Activated naive CD8-positive, alpha-beta T cell treated with anti-CD3 and anti-CD28 coated beads, Interleukin-2, amount 50 U/mL, for 24 hours (primary cell): ENCODE results near the gene CADM3.

ENCODE experiments used
- ATAC-seq: fragments of 150-1000 bp; cut with Tn5 transposase; one replicate; pipeline ENCODE4 v1.10.0; 2021
- DNase-seq: peaks from one replicate; pipeline ENCODE4 v3.0.0; 2021
- H3K27ac Mint-ChIP-seq: one replicate; pipeline ENCODE4 v1.8.0; 2021; ENCODE audit warnings: mild to moderate bottlenecking, mixed read lengths
- H3K27me3 Mint-ChIP-seq: one replicate; pipeline ENCODE4 v1.8.0; 2021; ENCODE audit warnings: mixed read lengths
- H3K36me3 Mint-ChIP-seq: one replicate; pipeline ENCODE4 v1.8.0; 2021; ENCODE audit warnings: low read depth, mixed read lengths
- H3K4me1 Mint-ChIP-seq: one replicate; pipeline ENCODE4 v1.8.0; 2021; ENCODE audit warnings: mixed read lengths
- H3K4me3 Mint-ChIP-seq: one replicate; pipeline ENCODE4 v1.8.0; 2021; ENCODE audit warnings: mild to moderate bottlenecking, moderate library complexity, mixed read lengths
- H3K9me3 Mint-ChIP-seq: one replicate; pipeline ENCODE4 v1.8.0; 2021; ENCODE audit warnings: mixed read lengths

The CADM3 gene, protein sequence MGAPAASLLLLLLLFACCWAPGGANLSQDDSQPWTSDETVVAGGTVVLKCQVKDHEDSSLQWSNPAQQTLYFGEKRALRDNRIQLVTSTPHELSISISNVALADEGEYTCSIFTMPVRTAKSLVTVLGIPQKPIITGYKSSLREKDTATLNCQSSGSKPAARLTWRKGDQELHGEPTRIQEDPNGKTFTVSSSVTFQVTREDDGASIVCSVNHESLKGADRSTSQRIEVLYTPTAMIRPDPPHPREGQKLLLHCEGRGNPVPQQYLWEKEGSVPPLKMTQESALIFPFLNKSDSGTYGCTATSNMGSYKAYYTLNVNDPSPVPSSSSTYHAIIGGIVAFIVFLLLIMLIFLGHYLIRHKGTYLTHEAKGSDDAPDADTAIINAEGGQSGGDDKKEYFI

DNA sequence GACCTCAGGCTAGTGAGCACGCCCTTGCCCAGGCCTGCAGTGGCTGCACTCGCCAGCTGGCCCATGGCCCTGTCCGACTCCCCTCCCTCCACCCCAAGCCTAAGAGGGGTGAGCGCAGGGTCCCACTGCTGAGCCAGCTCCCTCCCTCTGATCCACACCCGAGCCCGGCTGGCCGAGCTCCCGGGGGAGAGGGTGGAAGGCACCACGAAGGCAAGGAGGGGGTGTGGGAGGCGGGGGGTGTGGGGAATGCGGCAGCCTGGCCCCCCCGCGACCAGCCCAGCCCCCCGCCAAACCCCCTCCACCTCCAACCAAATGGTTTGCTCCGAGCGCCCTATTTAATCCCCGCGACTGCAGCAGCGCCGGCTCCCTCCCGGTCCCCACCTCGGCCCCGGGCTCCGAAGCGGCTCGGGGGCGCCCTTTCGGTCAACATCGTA is at the start of gene CADM3:
Gene CADM3 (plus strand): TSS at position 362 of the 434 bp plus-strand sequence. CDS start 151 bp downstream, outside the sequence.
- no peak within 1 kb of the TSS for H3K27ac Mint-ChIP-seq
- peak within 1 kb of the TSS; percentile 25 for H3K4me3 Mint-ChIP-seq
- H3K36me3 Mint-ChIP-seq = no peaks in the 10 kb centered on the region
- no peak for DNase-seq
- H3K27me3 Mint-ChIP-seq = peaks cover 57% of the 10 kb centered on the region
- ATAC-seq = no peak
- H3K9me3 Mint-ChIP-seq = no peaks in the 10 kb centered on the region
- peaks cover 3% of the 10 kb centered on the region for H3K4me1 Mint-ChIP-seq

DNA sequence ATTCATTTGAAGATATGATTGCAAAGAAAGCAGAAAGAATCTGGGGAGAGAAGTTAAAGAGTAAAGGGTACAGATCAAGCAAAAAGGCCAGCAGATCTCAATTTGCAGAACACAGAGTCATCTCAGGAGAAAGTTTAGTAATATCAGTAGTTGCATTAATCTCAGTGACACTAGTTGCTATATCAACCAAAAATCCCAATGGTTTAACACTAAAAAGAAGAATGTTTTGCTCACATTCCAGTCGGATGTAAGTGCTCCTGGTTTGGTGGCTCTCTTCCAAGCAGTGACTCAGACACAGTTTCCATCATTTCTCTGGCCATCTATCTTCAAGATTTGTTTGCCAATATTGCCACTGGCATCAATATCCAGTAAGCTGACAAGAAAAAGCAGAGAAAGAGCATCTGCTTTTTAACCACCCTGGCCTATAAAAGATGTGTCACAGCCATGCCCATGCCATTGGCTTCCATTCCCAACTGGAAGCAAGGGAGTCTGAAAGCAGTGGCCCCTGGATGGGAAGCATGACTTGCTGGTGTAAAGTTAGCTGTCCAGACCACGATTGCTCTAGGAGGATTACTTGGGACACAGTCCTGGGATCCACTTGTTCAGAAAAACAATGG is 49.3 kb upstream of the CADM3 start:
- Mint-ChIP-seq H3K4me3 (no peak overlapping the region), H3K9me3 (no peaks in the 10 kb centered on the region), H3K4me1 (peaks cover 4% of the 10 kb centered on the region), H3K36me3 (no peaks in the 10 kb centered on the region), H3K27ac (no peak overlapping the region), H3K27me3 (peaks cover 17% of the 10 kb centered on the region)
- ATAC-seq (no peak), DNase-seq (no peak)

DNA sequence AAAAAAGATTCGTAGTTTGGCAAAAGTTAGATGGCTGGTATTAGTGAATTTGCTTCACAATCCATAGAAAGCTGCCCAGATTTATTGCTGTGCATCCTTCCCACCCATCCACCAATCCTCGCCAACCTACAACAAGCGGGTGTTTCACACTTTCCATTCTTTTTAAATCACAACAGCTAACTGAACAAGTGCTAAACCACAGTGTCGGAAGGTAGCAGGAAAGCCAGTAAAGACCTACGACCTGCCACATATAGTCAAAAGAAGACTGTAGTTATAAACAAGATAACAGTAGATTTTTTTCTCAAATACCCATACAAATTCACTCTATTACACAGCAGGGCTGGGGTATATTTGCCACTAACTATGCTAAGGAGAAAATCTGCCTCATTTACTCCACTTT is 47.8 kb upstream of the CADM3 start:
- Mint-ChIP-seq H3K4me3 (no peak overlapping the region), H3K27me3 (peaks cover 13% of the 10 kb centered on the region), H3K36me3 (no peaks in the 10 kb centered on the region), H3K27ac (no peak overlapping the region), H3K9me3 (no peaks in the 10 kb centered on the region), H3K4me1 (peaks cover 4% of the 10 kb centered on the region)
- DNase-seq = no peak
- ATAC-seq = no peak

DNA sequence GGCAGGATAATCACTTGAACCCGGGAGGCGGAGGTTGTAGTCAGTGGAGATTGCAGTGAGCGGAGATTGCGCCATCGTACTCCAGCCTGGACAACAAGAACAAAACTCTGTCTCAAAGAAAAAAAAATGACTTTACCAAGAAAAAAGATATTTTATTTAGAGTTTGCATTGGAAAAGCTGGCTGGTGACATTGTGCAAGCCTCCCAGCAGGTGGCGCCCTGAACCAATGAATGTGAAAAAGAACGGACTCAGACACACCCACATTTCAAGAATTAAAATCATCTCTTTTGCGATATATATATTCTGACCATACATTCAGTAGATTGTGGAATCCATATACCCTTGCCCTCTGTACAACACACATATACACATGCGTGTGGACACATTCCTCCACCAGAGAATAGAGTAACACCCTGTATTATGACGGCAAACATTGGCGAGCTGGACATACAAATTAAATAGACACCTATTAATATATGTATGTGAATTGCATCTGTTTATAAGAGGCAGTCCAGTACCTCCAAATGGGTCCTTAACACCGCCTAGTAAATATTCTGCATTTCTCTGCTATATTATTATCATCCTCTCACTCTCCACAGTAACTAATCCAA is 39.0 kb upstream of the CADM3 start:
- Mint-ChIP-seq H3K27me3 (peaks cover 4% of the 10 kb centered on the region), H3K36me3 (no peaks in the 10 kb centered on the region), H3K27ac (no peak overlapping the region), H3K4me1 (no peaks in the 10 kb centered on the region), H3K4me3 (no peak overlapping the region), H3K9me3 (no peaks in the 10 kb centered on the region)
- ATAC-seq (no peak), DNase-seq (peak; percentile 77)

DNA sequence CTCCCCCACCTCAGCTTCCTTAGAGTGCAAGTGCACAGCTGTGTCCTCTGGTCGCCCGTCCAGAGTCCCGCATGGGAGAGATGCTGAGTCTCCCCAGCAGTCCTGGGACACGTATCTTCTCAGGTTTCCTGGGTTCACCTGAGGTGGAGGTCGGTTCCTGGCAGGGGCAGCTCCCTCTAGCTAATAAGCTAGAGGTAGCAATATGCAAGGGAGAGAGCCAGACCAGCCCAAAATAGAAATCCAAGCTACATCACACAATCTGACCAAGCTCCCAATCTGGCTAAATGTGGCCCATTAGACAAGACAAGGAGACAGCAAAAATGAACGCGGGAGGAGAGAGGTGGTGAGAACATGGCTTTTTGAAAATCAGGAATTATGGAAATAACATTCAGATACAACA is 30.9 kb upstream of the CADM3 start:
- Mint-ChIP-seq H3K9me3 (no peaks in the 10 kb centered on the region), H3K27me3 (peaks cover 16% of the 10 kb centered on the region), H3K4me3 (no peak overlapping the region), H3K36me3 (no peaks in the 10 kb centered on the region), H3K4me1 (no peaks in the 10 kb centered on the region), H3K27ac (no peak overlapping the region)
- no peak for ATAC-seq
- no peak for DNase-seq

DNA sequence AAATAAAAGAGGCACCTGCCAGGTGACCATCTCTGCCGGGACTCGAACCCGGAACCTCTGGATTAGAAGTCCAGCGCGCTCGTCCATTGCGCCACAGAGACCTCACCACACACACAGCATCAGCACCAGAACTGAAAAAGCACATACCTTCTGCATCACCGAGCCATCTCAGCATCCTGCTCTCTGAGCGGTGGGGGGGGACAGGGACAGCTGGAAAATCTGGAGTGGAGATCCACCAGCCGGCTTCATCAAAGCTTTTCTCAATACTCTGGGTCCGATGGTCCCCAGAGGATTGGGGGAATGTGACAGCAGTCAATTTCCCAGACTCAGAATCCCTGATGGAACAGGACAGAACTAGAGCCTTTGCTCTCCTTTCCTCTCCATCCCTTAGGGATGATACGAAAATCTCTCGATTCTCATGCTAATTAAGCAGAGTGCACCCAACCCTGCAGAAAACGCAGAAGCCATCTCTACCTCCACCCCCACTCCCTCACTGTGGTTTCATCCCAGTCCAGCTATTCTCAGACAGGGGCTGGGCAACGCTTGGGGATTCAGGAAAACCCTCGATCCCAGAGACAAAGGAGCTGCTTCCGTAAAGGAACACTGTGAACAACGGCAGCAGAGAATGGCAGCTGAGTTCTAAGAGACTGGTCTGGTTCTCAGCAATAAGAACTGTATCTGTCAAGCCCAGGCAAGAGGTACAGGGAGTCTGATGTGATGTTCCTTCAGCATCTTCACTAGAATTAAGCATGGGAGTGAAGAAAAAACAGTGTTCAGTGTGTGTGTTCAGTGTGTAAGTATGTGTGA is 29.6 kb upstream of the CADM3 start:
- H3K27ac Mint-ChIP-seq = no peak overlapping the region
- no peaks in the 10 kb centered on the region for H3K9me3 Mint-ChIP-seq
- no peaks in the 10 kb centered on the region for H3K4me1 Mint-ChIP-seq
- DNase-seq (peak; percentile 2), ATAC-seq (no peak)
- H3K36me3 Mint-ChIP-seq = no peaks in the 10 kb centered on the region
- H3K27me3 Mint-ChIP-seq = peaks cover 19% of the 10 kb centered on the region
- H3K4me3 Mint-ChIP-seq = no peak overlapping the region

DNA sequence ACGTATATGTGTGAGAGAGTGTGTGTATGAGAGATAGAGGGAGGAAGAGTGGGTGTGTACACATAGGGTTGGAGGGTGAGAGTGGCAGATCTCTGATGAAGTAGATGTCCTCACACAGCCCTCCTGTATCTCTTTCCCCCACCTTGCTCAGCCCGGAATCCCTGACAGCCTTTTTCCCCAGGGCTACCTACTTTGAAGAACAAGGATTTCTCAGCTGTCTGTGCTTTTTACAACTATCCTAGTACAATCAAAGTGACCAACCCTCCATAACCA is 29.1 kb upstream of the CADM3 start:
- DNase-seq (no peak), ATAC-seq (no peak)
- Mint-ChIP-seq H3K9me3 (no peaks in the 10 kb centered on the region), H3K27me3 (peaks cover 16% of the 10 kb centered on the region), H3K4me1 (no peaks in the 10 kb centered on the region), H3K4me3 (no peak overlapping the region), H3K27ac (no peak overlapping the region), H3K36me3 (no peaks in the 10 kb centered on the region)

DNA sequence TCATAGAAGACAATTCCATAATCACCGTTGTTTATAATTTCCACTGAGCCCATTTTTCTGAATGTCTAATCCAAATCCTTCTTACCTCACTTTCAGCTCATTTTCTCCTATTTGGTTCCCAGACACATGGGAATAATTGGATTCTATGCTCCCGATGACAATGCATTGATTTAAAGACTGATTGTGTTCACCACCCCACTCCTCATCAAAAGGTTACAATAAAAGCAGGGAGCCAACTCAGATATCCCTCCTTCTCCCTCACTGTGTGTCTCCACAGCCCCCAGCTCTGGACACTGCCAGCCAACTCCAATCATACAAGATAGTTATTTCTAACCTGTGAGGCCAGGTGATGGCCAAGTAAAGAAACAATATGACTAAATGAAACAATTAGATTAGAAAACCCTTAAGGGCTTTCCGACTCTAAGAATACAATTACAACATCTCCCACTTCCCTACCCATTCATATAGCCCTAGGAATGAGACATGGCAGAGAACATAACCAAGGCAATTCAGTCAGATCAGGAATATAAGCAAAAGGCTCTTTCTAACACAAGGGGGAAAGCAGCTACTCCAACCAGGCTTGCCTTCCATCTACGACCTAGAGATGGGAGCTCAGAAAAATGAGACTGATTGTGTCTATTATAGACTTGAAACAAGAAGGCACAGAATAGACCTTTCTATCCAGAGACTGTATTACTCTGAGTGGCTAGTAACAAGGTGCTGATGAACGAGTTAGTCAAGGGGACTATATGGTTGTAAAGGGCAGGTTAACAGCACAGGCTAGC is 28.5 kb upstream of the CADM3 start:
- Mint-ChIP-seq H3K4me1 (no peaks in the 10 kb centered on the region), H3K36me3 (no peaks in the 10 kb centered on the region), H3K9me3 (no peaks in the 10 kb centered on the region), H3K27ac (no peak overlapping the region), H3K4me3 (no peak overlapping the region), H3K27me3 (peaks cover 14% of the 10 kb centered on the region)
- DNase-seq = no peak
- ATAC-seq = no peak

DNA sequence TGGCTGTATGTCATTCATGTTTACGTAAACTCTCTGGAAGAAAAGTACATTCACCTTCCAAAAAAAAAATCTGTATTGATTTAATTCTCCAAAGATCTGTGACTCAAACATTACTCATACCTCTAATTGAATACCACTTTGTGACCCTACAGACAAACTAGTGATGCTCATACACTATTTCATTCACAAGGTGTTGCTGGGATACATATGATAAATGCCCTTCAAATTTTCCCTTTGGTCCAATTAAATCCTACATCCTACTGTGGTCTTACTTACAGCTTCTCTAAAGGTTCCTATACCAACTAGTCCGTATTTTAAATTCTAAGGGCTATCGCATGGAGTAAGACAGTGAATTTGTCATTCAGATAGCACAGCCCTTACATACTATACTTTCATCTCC is 26.8 kb upstream of the CADM3 start:
- DNase-seq (no peak), ATAC-seq (no peak)
- no peaks in the 10 kb centered on the region for H3K9me3 Mint-ChIP-seq
- peaks cover 11% of the 10 kb centered on the region for H3K27me3 Mint-ChIP-seq
- no peaks in the 10 kb centered on the region for H3K36me3 Mint-ChIP-seq
- no peak overlapping the region for H3K4me3 Mint-ChIP-seq
- H3K27ac Mint-ChIP-seq = no peak overlapping the region
- H3K4me1 Mint-ChIP-seq = no peaks in the 10 kb centered on the region

DNA sequence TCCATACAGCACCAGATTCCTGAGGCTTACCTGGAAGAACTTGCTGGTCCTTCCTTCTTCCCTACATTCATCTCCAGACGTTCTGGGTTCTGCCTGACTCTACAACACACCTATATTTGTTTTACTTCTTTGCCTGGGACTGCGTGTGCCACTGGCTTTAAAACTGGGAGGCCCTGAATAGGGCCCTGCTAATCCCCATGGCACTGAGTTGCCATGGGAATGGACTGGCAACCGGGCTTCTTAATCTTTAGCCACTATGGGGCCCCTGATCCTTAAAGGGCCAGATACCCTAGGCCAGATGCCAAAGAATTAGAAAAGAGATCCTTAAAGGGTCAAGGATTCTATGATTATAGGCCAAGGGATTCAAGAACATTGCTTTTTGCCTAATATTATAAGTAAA is 24.4 kb upstream of the CADM3 start:
- no peak for ATAC-seq
- no peak overlapping the region for H3K27ac Mint-ChIP-seq
- no peaks in the 10 kb centered on the region for H3K4me1 Mint-ChIP-seq
- H3K9me3 Mint-ChIP-seq = no peaks in the 10 kb centered on the region
- no peaks in the 10 kb centered on the region for H3K36me3 Mint-ChIP-seq
- DNase-seq = no peak
- H3K27me3 Mint-ChIP-seq = peaks cover 8% of the 10 kb centered on the region
- no peak overlapping the region for H3K4me3 Mint-ChIP-seq

DNA sequence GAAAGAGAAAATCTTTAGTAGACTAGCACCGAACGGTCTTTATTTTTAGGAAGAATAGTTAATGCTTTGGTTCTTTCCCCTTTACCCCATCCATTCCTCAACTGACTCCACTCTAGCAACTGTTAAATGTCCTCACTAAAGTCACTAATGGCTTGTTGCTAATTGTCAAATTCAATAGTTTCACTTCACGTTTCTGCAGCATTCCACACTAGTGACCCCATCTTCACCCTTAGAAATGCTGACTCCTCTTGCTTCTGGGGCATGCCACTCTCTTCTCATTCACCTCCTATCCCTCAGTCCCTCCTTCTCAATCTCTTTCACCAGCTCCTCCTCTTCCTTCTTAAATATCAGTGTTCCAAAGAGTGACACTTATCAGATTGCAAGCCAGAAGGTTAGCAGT is 19.4 kb upstream of the CADM3 start:
- no peaks in the 10 kb centered on the region for H3K4me1 Mint-ChIP-seq
- peaks cover 5% of the 10 kb centered on the region for H3K9me3 Mint-ChIP-seq
- H3K27me3 Mint-ChIP-seq = peaks cover 27% of the 10 kb centered on the region
- no peak overlapping the region for H3K27ac Mint-ChIP-seq
- H3K4me3 Mint-ChIP-seq = no peak overlapping the region
- H3K36me3 Mint-ChIP-seq = no peaks in the 10 kb centered on the region
- DNase-seq (no peak), ATAC-seq (no peak)

DNA sequence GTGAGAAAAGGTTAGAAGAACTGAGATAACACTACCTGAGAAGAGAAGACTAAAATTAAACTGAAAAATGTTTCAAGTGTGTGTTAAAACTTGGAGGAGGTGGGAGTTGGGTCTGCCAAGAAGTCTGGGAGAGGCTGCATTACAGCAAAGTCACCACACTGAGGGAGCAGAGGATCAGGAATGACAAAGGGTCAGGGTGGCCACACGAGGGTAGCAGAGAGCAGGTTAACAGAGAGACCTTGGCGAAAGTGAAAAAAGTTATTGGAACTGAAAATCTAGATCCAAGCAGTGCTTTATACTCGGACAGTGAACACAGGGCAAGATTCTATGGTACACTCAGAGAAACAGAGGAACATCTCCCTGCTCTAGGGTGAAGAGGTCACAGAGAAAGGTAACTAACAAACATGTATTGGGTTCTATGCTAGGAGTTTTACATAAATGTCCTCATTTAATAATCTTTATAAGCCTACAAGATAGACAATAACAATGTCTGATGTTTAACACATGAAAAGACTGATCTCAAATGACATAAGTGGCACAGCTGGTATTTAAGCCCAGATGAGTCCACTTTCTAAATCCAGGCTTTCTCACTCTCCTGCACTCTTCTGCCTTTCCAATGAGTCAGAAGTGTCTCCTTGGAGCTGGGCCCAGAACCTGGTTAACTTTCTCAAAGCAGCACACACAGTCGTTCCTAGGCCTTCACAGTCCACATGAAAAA is 10.3 kb upstream of the CADM3 start:
- ATAC-seq (peak; percentile 75), DNase-seq (peak; percentile 73)
- Mint-ChIP-seq H3K27ac (no peak overlapping the region), H3K4me1 (no peaks in the 10 kb centered on the region), H3K36me3 (no peaks in the 10 kb centered on the region), H3K4me3 (no peak overlapping the region), H3K27me3 (peaks cover 41% of the 10 kb centered on the region), H3K9me3 (no peaks in the 10 kb centered on the region)

DNA sequence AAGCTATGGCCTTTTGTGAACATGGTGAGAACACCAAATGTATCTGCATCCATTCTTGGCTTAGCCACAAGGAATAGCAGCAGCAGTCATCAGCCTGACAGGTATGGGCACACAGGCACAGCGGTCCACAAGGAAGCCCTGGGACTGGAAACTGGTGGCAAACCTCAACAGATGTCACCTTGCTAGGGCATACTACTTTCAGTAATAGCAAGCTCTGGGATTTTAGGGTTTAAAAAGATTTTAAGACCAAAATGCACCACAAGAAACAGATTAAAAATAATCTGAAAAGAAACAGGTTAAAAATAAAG is 9.7 kb upstream of the CADM3 start:
- Mint-ChIP-seq H3K27me3 (peaks cover 39% of the 10 kb centered on the region), H3K4me3 (no peak overlapping the region), H3K4me1 (no peaks in the 10 kb centered on the region), H3K9me3 (no peaks in the 10 kb centered on the region), H3K27ac (no peak overlapping the region), H3K36me3 (no peaks in the 10 kb centered on the region)
- ATAC-seq (no peak), DNase-seq (no peak)
